ENCODE results near the gene FCER2.

The FCER2 gene

GRCh38 chr19:7639863-7640348, 62.0 kb downstream of the FCER2 start:
- no peak overlapping the region for H3K4me3 ChIP-seq (replicated peaks in 1 of 2; ENCODE audit: low read depth in 2 of 2, low read length in 2 of 2)
- no peak for TF ChIP-seq CTCF (IDR thresholded peaks at IDR 0.05; ENCODE audit: low read depth, low read length)
- DNase-seq (ENCODE audit: low read depth in 2 of 2): no peak

- no peak for TF ChIP-seq CTCF (IDR thresholded peaks at IDR 0.05; ENCODE audit: low read depth, low read length)
- H3K4me3 ChIP-seq (replicated peaks in 1 of 2; ENCODE audit: low read depth in 2 of 2, low read length in 2 of 2): no peak overlapping the region
- DNase-seq (ENCODE audit: low read depth in 2 of 2): no peak
These were observed 63.0 kb downstream of the FCER2 start for GRCh38 chr19:7638802-7639465.

Measured in cardiac fibroblast (primary cell).